GM12878 (cell line): ENCODE measurements around the gene FEV. TPM values are rescaled to one million over a fixed set of nuclear protein-coding genes. Genes with fewer than 3 reads are reported as not detected.

Source experiments
- ATAC-seq: fragments of 200-7000 bp; cut with Tn5 transposase; 3 replicates; pipeline ENCODE4 v1.9.1; 2020; ENCODE audit warnings: mild to moderate bottlenecking, moderate library complexity
- BruUV-seq: library from RNA; stranded (reverse); fragments of 400-500 nt; replicated peaks from 2 replicates; lab custom pipeline; 2021; lab: Mats Ljungman, UMichigan
- CTCF ChIA-PET: fragments of 300-600 bp; sonication (Branson Sonifier 250); formaldehyde crosslinking; extraction: SDS; loops from one replicate; lab custom pipeline; 2021; ENCODE audit warnings: inconsistent platforms; lab: Yijun Ruan, JAX
- POLR2A ChIA-PET: fragments of 350-600 bp; formaldehyde crosslinking; extraction: SDS; loops from one replicate; lab custom pipeline; 2021; ENCODE audit warnings: inconsistent platforms; lab: Charles Lee
- RAD21 ChIA-PET: fragments of 300-600 bp; sonication (Branson Sonifier 250); formaldehyde crosslinking; loops from one replicate; lab custom pipeline; 2023; ENCODE audit warnings: antibody characterized with exemption; ENCODE audit not compliant: unreplicated experiment; lab: Charles Lee
- SMC1A ChIA-PET: fragments of 300-600 bp; sonication (Branson Sonifier 250); formaldehyde crosslinking; loops from one replicate; lab custom pipeline; 2023; ENCODE audit not compliant: unreplicated experiment, uncharacterized antibody; lab: Charles Lee
- DNase-seq: peaks from one replicate; pipeline ENCODE4 v3.0.0-alpha.2; 2011; ENCODE audit warnings: low read depth, low spot score
- FAIRE-seq: peaks from 3 replicates; lab custom pipeline; 2011; peaks lifted over from hg19 to GRCh38; lab: Jason Lieb, UNC
- H2AFZ ChIP-seq: 2 replicates; pipeline ENCODE4 v1.6.0; 2011; ENCODE audit warnings: low read depth, low read length, control low read depth; ENCODE audit not compliant: control insufficient read depth
- H3K27ac ChIP-seq: 2 replicates; pipeline ENCODE4 v1.5.1; 2011; ENCODE audit warnings: control low read depth; ENCODE audit not compliant: control insufficient read depth, insufficient read depth
- H3K27me3 ChIP-seq, 2 experiments: replicated peaks in 1 of 2; 2 replicates each; pipeline versions ENCODE4 v1.6.0 to v1.6.1; 2011; ENCODE audit warnings: low read length in 1 of 2; ENCODE audit not compliant: control insufficient read depth in 2 of 2, insufficient read depth in 2 of 2
- H3K36me3 ChIP-seq, 2 experiments: 2 replicates each; pipeline ENCODE4 v1.5.1; 2011; ENCODE audit warnings: low read length in 1 of 2; ENCODE audit not compliant: control insufficient read depth in 2 of 2, insufficient read depth in 2 of 2
- H3K4me1 ChIP-seq: 2 replicates; pipeline ENCODE4 v1.6.1; 2011; ENCODE audit warnings: mild to moderate bottlenecking, low read length, moderate library complexity, mixed read lengths; ENCODE audit not compliant: control insufficient read depth, insufficient read depth
- H3K4me2 ChIP-seq: 2 replicates; pipeline ENCODE4 v1.6.0; 2011; ENCODE audit warnings: control low read depth; ENCODE audit not compliant: control insufficient read depth, insufficient read depth
- H3K4me3 ChIP-seq: fragments of 200-600 bp; sonication (generic); 2 replicates; pipeline ENCODE4 v1.5.1; 2016
- H3K79me2 ChIP-seq: 2 replicates; pipeline ENCODE4 v1.6.0; 2011; ENCODE audit warnings: low read length; ENCODE audit not compliant: control insufficient read depth, insufficient read depth
- H3K9ac ChIP-seq: 2 replicates; pipeline ENCODE4 v1.8.0; 2011; ENCODE audit warnings: low read length, control low read depth, mixed read lengths; ENCODE audit not compliant: control insufficient read depth, insufficient read depth
- H3K9me3 ChIP-seq: replicated peaks from 3 replicates; pipeline ENCODE4 v1.5.1; 2011; ENCODE audit warnings: mild to moderate bottlenecking, low read length; ENCODE audit not compliant: control insufficient read depth, insufficient read depth
- H4K20me1 ChIP-seq: 2 replicates; pipeline ENCODE4 v1.6.0; 2011; ENCODE audit not compliant: control insufficient read depth, insufficient read depth
- ATF2 ChIP-seq: IDR thresholded peaks from 2 replicates; pipeline ENCODE4 v1.6.1; 2012; ENCODE audit warnings: low read length, inconsistent platforms
- CHD2 ChIP-seq: IDR thresholded peaks from 2 replicates; pipeline ENCODE4 v1.6.1; 2011; ENCODE audit warnings: low read depth, low read length, improper control_type of control experiment, borderline replicate concordance
- DPF2 ChIP-seq: fragments of 450-650 bp; IDR thresholded peaks from 2 replicates; pipeline ENCODE4 v1.6.1; 2017; ENCODE audit warnings: mild to moderate bottlenecking
- IKZF2 ChIP-seq, 2 experiments: fragments of 450-650 bp; IDR thresholded peaks; 2 replicates each; pipeline ENCODE4 v1.6.1; 2017; ENCODE audit warnings: mild to moderate bottlenecking in 2 of 2, moderate library complexity in 2 of 2
- IRF4 ChIP-seq: IDR thresholded peaks from 2 replicates; pipeline ENCODE4 v1.6.1; 2011; ENCODE audit warnings: low read depth, low read length
- KLF5 ChIP-seq: fragments of 450-650 bp; IDR thresholded peaks from 2 replicates; pipeline ENCODE4 v1.6.1; 2014; ENCODE audit warnings: mild to moderate bottlenecking; ENCODE audit not compliant: partially characterized antibody
- LARP7 ChIP-seq: fragments of 450-650 bp; IDR thresholded peaks from 2 replicates; pipeline ENCODE4 v1.6.1; 2017; ENCODE audit warnings: mild to moderate bottlenecking
- MTA2 ChIP-seq: fragments of 450-650 bp; IDR thresholded peaks from 2 replicates; pipeline ENCODE4 v1.6.1; 2016; ENCODE audit warnings: low read depth, mild to moderate bottlenecking, moderate library complexity
- PML ChIP-seq: IDR thresholded peaks from 2 replicates; pipeline ENCODE4 v1.6.1; 2012; ENCODE audit warnings: low read length, inconsistent platforms
- PRDM15 ChIP-seq: fragments of 450-650 bp; formaldehyde crosslinking; IDR thresholded peaks from 2 replicates; pipeline ENCODE4 v1.4.0; 2020; ENCODE audit warnings: mild to moderate bottlenecking, moderate library complexity
- RB1 ChIP-seq: fragments of 450-650 bp; formaldehyde crosslinking; IDR thresholded peaks from 2 replicates; pipeline ENCODE4 v1.6.1; 2017; ENCODE audit warnings: mild to moderate bottlenecking, borderline replicate concordance
- SMC3 ChIP-seq: IDR thresholded peaks from 2 replicates; pipeline ENCODE4 v1.6.1; 2011; ENCODE audit warnings: low read length, improper control_type of control experiment, borderline replicate concordance
- SPI1 ChIP-seq: IDR thresholded peaks from 2 replicates; pipeline ENCODE4 v1.6.1; 2011; ENCODE audit warnings: low read depth, mild to moderate bottlenecking, low read length, moderate library complexity, borderline replicate concordance; ENCODE audit not compliant: insufficient read depth
- SUZ12 ChIP-seq: fragments of 200-600 bp; sonication (generic); IDR thresholded peaks from one replicate; pipeline ENCODE4 v1.6.1; 2018; ENCODE audit warnings: antibody characterized with exemption, mild to moderate bottlenecking; ENCODE audit not compliant: unreplicated experiment
- TCF7 ChIP-seq: IDR thresholded peaks from 2 replicates; pipeline ENCODE4 v1.6.1; 2014; ENCODE audit warnings: antibody characterized with exemption, borderline replicate concordance
- USF1 ChIP-seq: IDR thresholded peaks from 2 replicates; pipeline ENCODE4 v1.6.1; 2011; ENCODE audit warnings: borderline replicate concordance, low read depth, mild to moderate bottlenecking, moderate library complexity, mixed read lengths, low read length; ENCODE audit not compliant: insufficient read depth; ENCODE audit errors: extremely low read length
- ZNF622 ChIP-seq: fragments of 450-650 bp; IDR thresholded peaks from 2 replicates; pipeline ENCODE4 v1.6.1; 2017; ENCODE audit warnings: mild to moderate bottlenecking, inconsistent platforms
- WGBS: methylation state at CpG from one replicate; pipeline ENCODE4 v1.1.6; 2016; ENCODE audit warnings: low lambda C conversion rate; ENCODE audit not compliant: insufficient replicate concordance, insufficient coverage; ENCODE audit errors: missing lambda C conversion rate; 5-methylcytosine and 5-hydroxymethylcytosine counted together
- in situ Hi-C: fragments of 300-500 bp; cut with MboI; formaldehyde crosslinking; loops from 9 replicates; pipeline ENCODE4 v1.14.3; 2018; ENCODE audit warnings: mixed read lengths
- intact Hi-C: fragments of 100-400 bp; cut with micrococcal nuclease; formaldehyde crosslinking; loops from one replicate; pipeline ENCODE4 v1.14.2; 2022; ENCODE audit not compliant: unreplicated experiment
- polyA plus RNA-seq, 11 experiments: library from polyadenylated mRNA; depleted of rRNA in 4 of 11; unstranded in 6 of 11; stranded (reverse) in 5 of 11; fragments of >200 nt; fragmentation: Nextera tagmentation in 4 of 11; fragmentation: Illumina TruSeq in 1 of 11; extraction: Ambion mirVana in 4 of 11; extraction: Trizol in 1 of 11; gene quantifications; 1 replicate in 1 of 11; 2 replicates in 10 of 11; pipeline versions ENCODE4 v1.2.1 to v1.2.3, GENCODE V29; 2011 to 2016; ENCODE audit warnings: inconsistent platforms in 2 of 11, missing spikeins in 2 of 11, low read depth in 1 of 11
- total RNA-seq, 4 experiments: library from RNA; depleted of rRNA in 3 of 4; stranded (reverse); fragments of >200 nt in 3 of 4; fragmentation: Illumina TruSeq in 1 of 4; extraction: Trizol in 1 of 4; gene quantifications; 2 replicates each; pipeline versions ENCODE4 v1.2.1 to v1.2.3, GENCODE V29; 2013 to 2021
- TF ChIP-seq, protein P1 (sequence below): fragments of 450-650 bp; IDR thresholded peaks from 2 replicates; pipeline ENCODE4 v1.6.1; 2017; ENCODE audit warnings: low read depth, mild to moderate bottlenecking, moderate library complexity

Gene FEV
- total and polyA plus RNA-seq, 10 of the 15 experiments (the other 5 are each of a cell fraction or from before 2014, with no cell fraction given): not detected

- TF ChIP-seq CHD2: no peak
- TF ChIP-seq ZNF622: no peak
- TF ChIP-seq KLF5: no peak
- no peak for TF ChIP-seq PML
- TF ChIP-seq IKZF2 (IDR thresholded peaks at IDR 0.05): no peak
- TF ChIP-seq, protein P1, sequence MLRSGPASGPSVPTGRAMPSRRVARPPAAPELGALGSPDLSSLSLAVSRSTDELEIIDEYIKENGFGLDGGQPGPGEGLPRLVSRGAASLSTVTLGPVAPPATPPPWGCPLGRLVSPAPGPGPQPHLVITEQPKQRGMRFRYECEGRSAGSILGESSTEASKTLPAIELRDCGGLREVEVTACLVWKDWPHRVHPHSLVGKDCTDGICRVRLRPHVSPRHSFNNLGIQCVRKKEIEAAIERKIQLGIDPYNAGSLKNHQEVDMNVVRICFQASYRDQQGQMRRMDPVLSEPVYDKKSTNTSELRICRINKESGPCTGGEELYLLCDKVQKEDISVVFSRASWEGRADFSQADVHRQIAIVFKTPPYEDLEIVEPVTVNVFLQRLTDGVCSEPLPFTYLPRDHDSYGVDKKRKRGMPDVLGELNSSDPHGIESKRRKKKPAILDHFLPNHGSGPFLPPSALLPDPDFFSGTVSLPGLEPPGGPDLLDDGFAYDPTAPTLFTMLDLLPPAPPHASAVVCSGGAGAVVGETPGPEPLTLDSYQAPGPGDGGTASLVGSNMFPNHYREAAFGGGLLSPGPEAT: no peak
Observed at GRCh38 chr2:218957671-218958070, 27.3 kb downstream of the FEV start (continued).

DNA sequence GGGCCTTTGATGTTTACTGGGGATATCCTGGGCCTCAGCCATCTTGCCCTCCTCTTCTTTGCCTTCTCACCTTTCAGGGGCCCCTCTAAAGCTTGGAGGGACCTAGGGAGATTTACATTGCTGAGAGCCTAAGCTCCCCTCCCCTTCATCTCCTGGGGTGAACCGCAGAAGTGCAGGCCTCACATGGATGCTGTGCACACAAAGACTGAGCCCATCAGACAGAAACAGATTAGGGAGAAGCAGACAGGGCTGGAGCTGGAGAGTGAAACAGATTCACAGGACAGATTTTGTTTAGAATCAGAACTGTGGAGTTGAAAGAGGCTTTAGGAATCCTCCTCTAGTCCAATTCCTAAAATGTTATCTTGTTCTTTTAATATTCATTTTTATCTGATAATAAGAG, 28.9 kb downstream of the FEV start:
- no peaks in the 10 kb centered on the region for H3K79me2 ChIP-seq
- ATAC-seq (no peak), FAIRE-seq (no peak), DNase-seq (no peak)
- no peaks in the 10 kb centered on the region for H3K9me3 ChIP-seq
- CTCF ChIA-PET: interaction anchor here (1.1 to 1.9 kb wide), 2 partner anchors 58 to 80 kb away, joined by 4 read pairs; no protein-coding TSS in a partner anchor
- no peak overlapping the region for H3K9ac ChIP-seq
- WGBS: 31% methylated on average over 1 of the region's 1 CpG
- no peaks in the 10 kb centered on the region for H3K36me3 ChIP-seq
- POLR2A ChIA-PET: no interaction called here
- SMC1A ChIA-PET: interaction anchor here (0.6 kb wide), 1 partner anchor 56 kb away, joined by 3 read pairs; no protein-coding TSS in a partner anchor
- peaks cover 7 to 11% of the 10 kb centered on the region in 2 experiments; a peak in 3 of 4 replicates for H3K27me3 ChIP-seq
- in situ Hi-C loops (no loop called here), intact Hi-C loops (no loop called here)
- no peak overlapping the region for H3K27ac ChIP-seq
- H3K4me3 ChIP-seq: no peak overlapping the region
- no peak overlapping the region for H3K4me2 ChIP-seq
- no peaks in the 10 kb centered on the region for H3K4me1 ChIP-seq
- RAD21 ChIA-PET: no interaction called here
- H4K20me1 ChIP-seq: no peaks in the 10 kb centered on the region
- H2AFZ ChIP-seq: no peak overlapping the region
- BruUV-seq: no TSS peak
- no peak for TF ChIP-seq SUZ12
- no peak for TF ChIP-seq SPI1
- TF ChIP-seq USF1: no peak
- TF ChIP-seq PRDM15 (CRISPR knock-in tag): no peak
- no peak for TF ChIP-seq RB1
- no peak for TF ChIP-seq DPF2
- TF ChIP-seq SMC3: no peak
- TF ChIP-seq LARP7: no peak
- no peak for TF ChIP-seq TCF7
- no peak for TF ChIP-seq MTA2
- no peak for TF ChIP-seq ATF2
- TF ChIP-seq IRF4: no peak
